NB4 (cell line): ENCODE measurements around the gene FAM120A.

Experiments
- DNase-seq: peaks from one replicate; pipeline ENCODE4 v3.0.0; 2010; ENCODE audit warnings: low read depth
- H3K4me3 ChIP-seq: one replicate; pipeline ENCODE4 v1.5.1; 2011; ENCODE audit warnings: mild to moderate bottlenecking, low read depth, low read length, moderate library complexity
- CTCF ChIP-seq: IDR thresholded peaks from one replicate; pipeline ENCODE4 v1.5.1; 2012; ENCODE audit warnings: low read depth, low read length
- MAX ChIP-seq: IDR thresholded peaks from 2 replicates; pipeline ENCODE4 v1.6.1; 2011; ENCODE audit warnings: low read depth, low read length
- MYC ChIP-seq: IDR thresholded peaks from 2 replicates; pipeline ENCODE4 v1.6.1; 2011; ENCODE audit warnings: low read depth, low read length
- POLR2A ChIP-seq: IDR thresholded peaks from 2 replicates; pipeline ENCODE4 v1.6.1; 2011; ENCODE audit warnings: mild to moderate bottlenecking; ENCODE audit not compliant: insufficient read length; ENCODE audit errors: extremely low read depth

FAM120A gene

GRCh38 chr9:93451849-93452709, 594 bp downstream of the FAM120A start:
- peak; percentile 65 for DNase-seq
- peak overlapping the region; percentile 91 for H3K4me3 ChIP-seq
- TF ChIP-seq MAX (peak; percentile 49; the same call in 1 of the 2 replicates), MYC (peak; percentile 26; the same call in 1 of the 2 replicates), POLR2A (no peak)

DNA sequence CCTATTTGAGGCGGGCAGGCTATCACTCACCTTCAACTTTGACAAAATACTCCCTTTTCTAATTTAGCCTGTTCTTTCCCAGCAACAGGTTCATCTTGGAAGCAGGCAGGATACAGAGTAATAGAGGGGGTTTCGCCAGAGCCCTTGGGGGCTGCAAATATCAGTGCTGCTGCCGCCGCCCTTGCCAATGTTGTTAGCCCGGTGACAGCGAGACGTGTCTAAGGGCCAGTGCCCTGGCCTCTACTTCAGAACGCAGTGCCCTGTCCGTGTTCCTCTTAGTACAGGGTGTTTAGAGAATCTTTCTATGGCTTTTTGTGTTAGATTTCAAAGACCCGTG, 1.2 kb downstream of the FAM120A start:
- TF ChIP-seq POLR2A (no peak), MAX (no peak), MYC (no peak), CTCF (no peak)
- peak overlapping the region; percentile 91 for H3K4me3 ChIP-seq
- peak; percentile 45 for DNase-seq

DNA sequence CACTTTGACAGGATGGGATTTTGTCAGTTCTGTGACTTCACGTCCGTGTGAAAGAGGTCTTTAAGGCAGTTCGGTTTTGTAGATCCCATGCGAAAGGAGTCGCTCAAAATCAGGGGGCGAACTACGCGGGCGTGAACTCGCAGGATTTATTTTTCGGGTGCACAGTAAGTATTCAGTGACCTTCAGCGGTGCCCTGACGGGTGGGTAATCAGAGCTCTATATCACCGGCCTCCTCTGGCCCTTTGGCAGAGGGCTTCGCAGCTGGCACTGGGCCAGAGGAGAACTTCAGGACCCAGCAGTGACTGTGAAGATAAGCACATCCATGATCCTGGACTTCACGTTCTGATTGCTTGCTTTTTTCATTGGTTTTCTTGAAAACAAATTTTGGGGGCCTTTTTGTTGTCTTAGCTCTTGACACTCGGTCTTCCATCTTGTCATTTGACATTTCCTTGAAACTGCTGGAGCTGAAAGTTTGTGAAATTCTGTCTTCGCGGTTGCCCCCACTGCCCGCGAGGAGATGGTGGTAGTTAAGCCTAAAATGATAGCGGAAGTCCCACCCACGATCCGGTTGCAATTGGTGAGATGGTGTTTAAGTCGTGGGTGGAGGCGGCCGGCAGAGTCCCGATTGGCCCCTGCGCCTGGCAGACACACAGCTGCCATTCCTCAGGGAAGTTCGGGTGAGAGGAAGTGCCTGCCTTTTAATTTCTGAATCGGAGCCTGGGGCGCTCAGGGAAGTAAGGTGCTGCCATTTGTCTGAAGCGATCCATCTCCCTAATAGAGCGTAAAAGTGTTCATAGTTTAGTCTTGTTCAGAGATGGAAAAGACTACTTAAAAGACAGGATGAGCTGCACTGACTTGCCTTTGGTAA, 1.8 kb downstream of the FAM120A start, which contains the start of gene FAM120AOS:
Gene FAM120AOS (minus strand): TSS at position 535 of the 868 bp plus-strand sequence. CDS start 872 bp downstream, outside the sequence.
- peak; percentile 97 for DNase-seq
- H3K4me3 ChIP-seq, result peak within 1 kb of the TSS; percentile 91
- TF ChIP-seq POLR2A (peak; percentile 33), MYC (0 out of 2 replicates have a peak, but pooled peaks have one; percentile 8), MAX (peak; percentile 48), CTCF (no peak)

GRCh38 chr9:93456022-93456421, 4.5 kb downstream of the FAM120A start:
- TF ChIP-seq POLR2A (no peak), MYC (no peak), MAX (no peak), CTCF (no peak)
- H3K4me3 ChIP-seq, result peak overlapping the region; percentile 2
- DNase-seq, result no peak

GRCh38 chr9:93456504-93456903, 5.0 kb downstream of the FAM120A start:
- no peak overlapping the region for H3K4me3 ChIP-seq
- DNase-seq, result peak; percentile 32
- TF ChIP-seq MAX (no peak), POLR2A (no peak), CTCF (no peak), MYC (no peak)

DNA sequence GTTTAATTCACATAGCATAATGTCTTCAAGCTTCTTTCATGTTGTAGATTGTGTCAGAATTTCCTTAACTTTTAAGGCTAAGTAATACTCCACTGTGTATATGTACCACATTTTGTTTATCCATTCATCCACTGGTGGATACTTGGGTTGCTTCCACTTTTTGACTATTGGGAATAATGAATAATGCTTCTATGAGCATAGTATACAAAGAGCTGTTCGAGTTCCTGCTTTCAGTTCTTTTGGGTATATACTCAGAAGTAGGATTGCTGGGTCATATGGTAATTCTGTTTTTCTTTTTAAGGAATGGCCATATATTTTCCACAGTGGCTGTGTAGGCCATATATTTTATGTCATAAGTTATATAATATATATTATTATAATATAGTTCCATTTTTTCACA, 5.5 kb downstream of the FAM120A start:
- TF ChIP-seq POLR2A (no peak), CTCF (no peak), MYC (no peak), MAX (no peak)
- no peak overlapping the region for H3K4me3 ChIP-seq
- DNase-seq, result no peak
